ENCODE data around the gene CTNNA1.

The CTNNA1 gene

DNA sequence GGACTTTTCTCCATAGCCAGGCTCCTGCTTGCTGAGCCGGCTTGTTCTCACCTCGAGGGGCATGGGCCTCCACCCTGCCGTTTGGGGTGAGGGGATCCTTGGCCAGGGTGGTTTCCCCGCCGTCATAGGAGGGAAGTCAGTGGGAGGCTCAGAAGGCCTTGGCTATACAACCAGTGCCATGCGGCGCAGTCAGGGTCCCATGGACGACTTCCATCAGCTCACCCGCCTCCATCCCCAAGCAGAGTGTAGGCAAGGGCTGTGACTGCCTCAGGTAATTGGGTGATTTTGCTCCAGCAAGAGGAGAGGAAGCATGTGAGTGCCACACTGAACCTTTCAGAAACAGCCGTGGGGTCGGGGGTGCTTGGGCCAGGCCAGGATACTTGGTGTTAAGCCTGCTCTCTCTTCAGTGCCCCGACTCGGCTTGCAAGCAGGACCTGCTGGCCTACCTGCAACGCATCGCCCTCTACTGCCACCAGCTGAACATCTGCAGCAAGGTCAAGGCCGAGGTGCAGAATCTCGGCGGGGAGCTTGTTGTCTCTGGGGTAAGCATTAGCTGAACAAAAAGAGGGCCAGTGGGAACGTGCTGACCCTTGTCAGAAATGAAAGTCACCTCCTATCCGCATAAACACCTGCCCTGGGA lies 179.1 kb downstream of the CTNNA1 start:
- in situ Hi-C loops (cut with MboI; ENCODE audit: low sequenced_read_pairs, unreplicated experiment) = no loop called here
- TF ChIP-seq, protein P1, sequence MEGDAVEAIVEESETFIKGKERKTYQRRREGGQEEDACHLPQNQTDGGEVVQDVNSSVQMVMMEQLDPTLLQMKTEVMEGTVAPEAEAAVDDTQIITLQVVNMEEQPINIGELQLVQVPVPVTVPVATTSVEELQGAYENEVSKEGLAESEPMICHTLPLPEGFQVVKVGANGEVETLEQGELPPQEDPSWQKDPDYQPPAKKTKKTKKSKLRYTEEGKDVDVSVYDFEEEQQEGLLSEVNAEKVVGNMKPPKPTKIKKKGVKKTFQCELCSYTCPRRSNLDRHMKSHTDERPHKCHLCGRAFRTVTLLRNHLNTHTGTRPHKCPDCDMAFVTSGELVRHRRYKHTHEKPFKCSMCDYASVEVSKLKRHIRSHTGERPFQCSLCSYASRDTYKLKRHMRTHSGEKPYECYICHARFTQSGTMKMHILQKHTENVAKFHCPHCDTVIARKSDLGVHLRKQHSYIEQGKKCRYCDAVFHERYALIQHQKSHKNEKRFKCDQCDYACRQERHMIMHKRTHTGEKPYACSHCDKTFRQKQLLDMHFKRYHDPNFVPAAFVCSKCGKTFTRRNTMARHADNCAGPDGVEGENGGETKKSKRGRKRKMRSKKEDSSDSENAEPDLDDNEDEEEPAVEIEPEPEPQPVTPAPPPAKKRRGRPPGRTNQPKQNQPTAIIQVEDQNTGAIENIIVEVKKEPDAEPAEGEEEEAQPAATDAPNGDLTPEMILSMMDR (IDR thresholded peaks at IDR 0.05; ENCODE audit: borderline replicate concordance, control extremely low read depth, extremely low read depth, insufficient read depth, missing control alignments) = peak; percentile 7
- peak; percentile 26 for DNase-seq (ENCODE audit: low spot score)

DNA sequence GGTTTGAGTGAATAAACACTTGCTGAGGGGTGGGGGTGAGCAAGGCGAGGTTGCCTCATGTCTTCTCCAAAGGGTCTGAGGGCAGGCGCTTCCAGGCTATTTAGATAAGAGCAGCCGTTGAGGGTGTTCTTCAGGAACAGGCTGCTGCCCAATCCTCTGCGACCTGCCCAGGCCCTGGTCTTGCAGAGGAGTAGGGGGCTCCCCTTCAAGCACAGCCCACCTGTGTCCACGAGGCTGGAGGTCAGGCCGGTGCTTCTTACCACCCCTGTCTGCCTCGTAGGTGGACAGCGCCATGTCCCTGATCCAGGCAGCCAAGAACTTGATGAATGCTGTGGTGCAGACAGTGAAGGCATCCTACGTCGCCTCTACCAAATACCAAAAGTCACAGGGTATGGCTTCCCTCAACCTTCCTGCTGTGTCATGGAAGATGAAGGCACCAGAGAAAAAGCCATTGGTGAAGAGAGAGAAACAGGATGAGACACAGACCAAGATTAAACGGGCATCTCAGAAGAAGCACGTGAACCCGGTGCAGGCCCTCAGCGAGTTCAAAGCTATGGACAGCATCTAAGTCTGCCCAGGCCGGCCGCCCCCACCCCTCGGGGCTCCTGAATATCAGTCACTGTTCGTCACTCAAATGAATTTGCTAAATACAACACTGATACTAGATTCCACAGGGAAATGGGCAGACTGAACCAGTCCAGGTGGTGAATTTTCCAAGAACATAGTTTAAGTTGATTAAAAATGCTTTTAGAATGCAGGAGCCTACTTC lies 180.5 kb downstream of the CTNNA1 start:
- no peak for DNase-seq (ENCODE audit: low spot score)
- TF ChIP-seq, protein P1 (IDR thresholded peaks at IDR 0.05; ENCODE audit: borderline replicate concordance, control extremely low read depth, extremely low read depth, insufficient read depth, missing control alignments) = no peak
- in situ Hi-C loops (cut with MboI; ENCODE audit: low sequenced_read_pairs, unreplicated experiment) = no loop called here

DNA sequence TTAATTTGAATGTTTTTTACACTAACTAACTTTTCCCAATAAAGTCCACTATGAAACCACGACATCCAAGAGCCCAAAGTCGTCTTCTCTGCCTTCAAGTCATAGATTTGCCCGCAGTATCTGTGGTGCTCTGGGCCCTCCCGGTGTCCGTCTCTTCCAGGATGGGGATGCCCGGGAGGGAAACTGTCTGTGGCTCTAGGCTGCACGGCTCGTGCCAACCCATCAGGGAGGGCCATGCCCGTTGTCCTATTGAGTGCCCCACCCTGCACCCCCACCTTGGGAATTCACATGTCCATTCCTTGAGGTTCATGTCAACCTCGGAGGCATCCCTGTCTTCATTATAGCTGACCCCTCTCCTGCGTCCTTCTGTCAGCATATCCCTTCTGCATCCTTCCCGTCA lies 181.7 kb downstream of the CTNNA1 start:
- in situ Hi-C loops (cut with MboI; ENCODE audit: low sequenced_read_pairs, unreplicated experiment) = no loop called here
- TF ChIP-seq, protein P1 (IDR thresholded peaks at IDR 0.05; ENCODE audit: borderline replicate concordance, control extremely low read depth, extremely low read depth, insufficient read depth, missing control alignments) = no peak
- DNase-seq (ENCODE audit: low spot score) = no peak

DNA sequence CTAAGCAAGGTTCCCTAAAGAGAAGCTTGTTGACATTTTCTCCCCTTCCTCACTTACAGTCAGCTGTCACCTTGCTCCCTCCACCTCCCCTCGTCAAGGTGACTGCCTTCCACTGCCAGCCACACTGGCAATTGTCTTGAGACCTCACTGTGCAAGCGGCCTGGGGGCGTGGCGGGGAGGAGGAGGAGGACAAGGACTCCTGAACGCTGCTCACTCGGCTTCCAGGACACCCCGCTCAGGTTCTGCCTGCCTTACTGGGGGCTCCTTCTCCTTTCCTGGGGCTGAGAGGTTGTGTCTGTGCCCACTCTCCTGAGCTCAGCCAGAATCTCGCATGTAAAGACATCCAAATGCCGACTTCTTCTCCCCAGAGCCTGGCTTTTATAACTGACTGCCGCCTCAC lies 182.2 kb downstream of the CTNNA1 start:
- DNase-seq (ENCODE audit: low spot score) = no peak
- in situ Hi-C loops (cut with MboI; ENCODE audit: low sequenced_read_pairs, unreplicated experiment) = no loop called here
- TF ChIP-seq, protein P1 (IDR thresholded peaks at IDR 0.05; ENCODE audit: borderline replicate concordance, control extremely low read depth, extremely low read depth, insufficient read depth, missing control alignments) = no peak

DNA sequence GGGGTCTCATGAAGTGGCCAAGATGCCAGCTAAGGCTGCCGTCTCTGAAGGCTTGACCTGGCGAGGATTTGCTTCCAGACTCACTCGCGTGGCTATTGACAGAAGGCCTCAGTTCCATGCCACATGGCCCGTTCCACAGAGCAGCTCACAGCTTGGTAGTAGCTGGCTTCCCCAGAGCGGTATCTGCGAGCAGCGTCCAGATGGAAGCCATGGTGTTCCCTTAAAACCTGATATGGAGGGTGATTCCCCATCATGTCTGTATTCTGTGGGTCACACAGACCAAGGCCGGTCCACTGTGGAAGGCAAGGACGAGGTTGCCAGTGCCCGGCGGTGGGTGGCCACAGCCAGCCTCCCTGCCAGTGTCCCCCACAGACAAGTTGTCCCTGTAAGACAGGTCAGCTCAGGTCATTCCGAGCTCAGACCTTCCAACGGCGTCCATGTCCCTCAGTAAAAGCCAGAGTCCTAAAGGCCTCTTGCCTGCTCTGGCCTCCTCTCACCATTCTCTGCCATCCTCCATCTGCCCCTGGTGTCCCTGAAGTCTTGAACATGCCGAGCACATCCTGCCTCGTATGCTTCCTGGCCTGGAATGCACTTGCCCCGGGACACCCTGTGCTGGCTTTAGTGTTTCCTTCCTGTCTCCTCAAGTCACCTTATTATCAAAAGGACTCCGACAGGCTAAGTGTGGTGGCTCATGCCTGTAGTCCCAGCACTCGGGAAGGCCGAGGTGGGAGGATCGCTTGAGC lies 183.2 kb downstream of the CTNNA1 start:
- TF ChIP-seq, protein P1 (IDR thresholded peaks at IDR 0.05; ENCODE audit: borderline replicate concordance, control extremely low read depth, extremely low read depth, insufficient read depth, missing control alignments) = no peak
- DNase-seq (ENCODE audit: low spot score) = no peak
- in situ Hi-C loops (cut with MboI; ENCODE audit: low sequenced_read_pairs, unreplicated experiment) = no loop called here

DNA sequence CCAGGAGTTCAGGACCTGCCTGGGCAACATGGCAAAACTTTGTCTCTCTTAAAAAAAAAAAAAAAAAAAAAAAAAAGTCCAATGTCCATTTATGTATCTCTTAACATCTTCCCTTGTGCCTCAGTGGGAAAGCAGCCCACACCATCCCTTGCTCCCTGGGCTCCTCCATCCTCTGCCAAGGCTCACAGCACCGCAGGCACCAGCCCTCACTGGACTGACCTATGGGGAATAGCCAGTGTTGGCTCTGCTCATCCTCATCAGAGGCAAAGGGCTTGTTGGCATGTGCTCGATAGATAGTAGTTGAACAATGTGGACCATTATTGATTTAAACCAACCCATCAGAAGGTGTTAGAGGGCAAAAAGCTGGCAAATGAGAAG lies 183.7 kb downstream of the CTNNA1 start:
- TF ChIP-seq, protein P1 (IDR thresholded peaks at IDR 0.05; ENCODE audit: borderline replicate concordance, control extremely low read depth, extremely low read depth, insufficient read depth, missing control alignments) = no peak
- in situ Hi-C loops (cut with MboI; ENCODE audit: low sequenced_read_pairs, unreplicated experiment) = no loop called here
- no peak for DNase-seq (ENCODE audit: low spot score)

Measured in GM13976 (cell line).